HepG2 (cell line): ENCODE measurements around the gene BIN1. TPM values are rescaled to one million over a fixed set of nuclear protein-coding genes. Genes with fewer than 3 reads are reported as not detected.

Source experiments
- ASH2L ChIP-seq: fragments of 300-600, 200-600 bp; sonication (generic); IDR thresholded peaks from 2 replicates; pipeline ENCODE4 v1.7.0; 2017; ENCODE audit warnings: low read depth, mild to moderate bottlenecking, moderate library complexity, mixed read lengths, low read length; ENCODE audit not compliant: insufficient read length
- ATM ChIP-seq: fragments of 450-650 bp; IDR thresholded peaks from 2 replicates; pipeline ENCODE4 v1.7.1; 2017; ENCODE audit warnings: mild to moderate bottlenecking, borderline replicate concordance
- CERS6 ChIP-seq: sonication (generic); formaldehyde crosslinking; IDR thresholded peaks from 2 replicates; pipeline ENCODE4 v1.5.0; 2020; ENCODE audit warnings: missing genetic modification reagents
- DMTF1 ChIP-seq: sonication (generic); formaldehyde crosslinking; IDR thresholded peaks from 2 replicates; pipeline ENCODE4 v1.4.0; 2020; ENCODE audit warnings: mild to moderate bottlenecking, missing genetic modification reagents
- DNMT1 ChIP-seq: sonication (generic); formaldehyde crosslinking; IDR thresholded peaks from 2 replicates; pipeline ENCODE4 v1.5.1; 2020; ENCODE audit warnings: mild to moderate bottlenecking, missing genetic modification reagents
- DNMT3B ChIP-seq: conservative IDR thresholded peaks from 2 replicates; pipeline ENCODE4 v1.6.1; 2016; ENCODE audit warnings: missing biosample characterization, control low read depth
- GATAD2A ChIP-seq: IDR thresholded peaks from 2 replicates; pipeline ENCODE4 v1.6.1; 2016
- GLI4 ChIP-seq: sonication (generic); formaldehyde crosslinking; IDR thresholded peaks from 2 replicates; pipeline ENCODE4 v1.5.1; 2020; ENCODE audit warnings: missing genetic modification reagents, mild to moderate bottlenecking, moderate library complexity, borderline replicate concordance
- GTF2F1 ChIP-seq: fragments of 150-350 bp; IDR thresholded peaks from 2 replicates; pipeline ENCODE4 v1.6.1; 2014; ENCODE audit warnings: low read length
- HOMEZ ChIP-seq: IDR thresholded peaks from 2 replicates; pipeline ENCODE4 v1.6.1; 2016; ENCODE audit warnings: low read depth
- KLF11 ChIP-seq: IDR thresholded peaks from 2 replicates; pipeline ENCODE4 v1.6.1; 2016; ENCODE audit warnings: missing compliant biosample characterization
- NR2F6 ChIP-seq, 2 experiments: IDR thresholded peaks; 2 replicates each; pipeline ENCODE4 v1.6.1; 2016; ENCODE audit warnings: antibody characterized with exemption in 1 of 2, mild to moderate bottlenecking in 1 of 2
- POLR2G ChIP-seq: fragments of 200-400 bp; formaldehyde crosslinking; IDR thresholded peaks from 2 replicates; pipeline ENCODE4 v1.6.1; 2018; ENCODE audit warnings: mild to moderate bottlenecking, low read depth, low read length, moderate library complexity
- PPARG ChIP-seq: conservative IDR thresholded peaks from 2 replicates; pipeline ENCODE4 v1.6.1; 2016; ENCODE audit warnings: missing biosample characterization, missing genetic modification reagents
- SCMH1 ChIP-seq: sonication (generic); formaldehyde crosslinking; IDR thresholded peaks from 2 replicates; pipeline ENCODE4 v1.9.0; 2021; ENCODE audit warnings: missing genetic modification reagents, mild to moderate bottlenecking, borderline replicate concordance
- SIX4 ChIP-seq: sonication (generic); formaldehyde crosslinking; IDR thresholded peaks from 2 replicates; pipeline ENCODE4 v1.4.0; 2020; ENCODE audit warnings: missing genetic modification reagents
- TBX2 ChIP-seq: sonication (generic); formaldehyde crosslinking; IDR thresholded peaks from 2 replicates; pipeline ENCODE4 v1.5.0; 2020; ENCODE audit warnings: missing genetic modification reagents, mild to moderate bottlenecking, borderline replicate concordance
- TEAD3 ChIP-seq: optimal IDR thresholded peaks from 2 replicates; pipeline ENCODE3; 2016; ENCODE audit warnings: borderline replicate concordance
- TRIM24 ChIP-seq: sonication (generic); formaldehyde crosslinking; IDR thresholded peaks from 2 replicates; pipeline ENCODE4 v1.8.0; 2022; ENCODE audit warnings: mild to moderate bottlenecking, missing genetic modification reagents
- ZFYVE20 ChIP-seq: sonication (generic); formaldehyde crosslinking; IDR thresholded peaks from 2 replicates; pipeline ENCODE4 v1.8.0; 2023; ENCODE audit warnings: low read depth, mild to moderate bottlenecking, moderate library complexity, missing genetic modification reagents, borderline replicate concordance
- ZKSCAN8 ChIP-seq: IDR thresholded peaks from 2 replicates; pipeline ENCODE4 v1.6.1; 2016; ENCODE audit warnings: borderline replicate concordance, missing genetic modification reagents, missing compliant biosample characterization
- ZSCAN20 ChIP-seq: sonication (generic); formaldehyde crosslinking; IDR thresholded peaks from 2 replicates; pipeline ENCODE4 v1.4.0; 2020; ENCODE audit warnings: missing genetic modification reagents, mild to moderate bottlenecking, borderline replicate concordance
- polyA plus RNA-seq, 8 experiments: library from polyadenylated mRNA; depleted of rRNA in 3 of 8; stranded (reverse) in 7 of 8; unstranded in 1 of 8; fragments of >200 nt; fragmentation: Illumina TruSeq in 4 of 8; extraction: Trizol in 4 of 8; gene quantifications; 2 replicates each; pipeline versions ENCODE4 v1.2.1 to v1.2.3, GENCODE V29; 2011 to 2016; ENCODE audit warnings: low read depth in 4 of 8, missing spikeins in 1 of 8, mixed read lengths in 1 of 8; ENCODE audit not compliant: insufficient read depth in 1 of 8
- total RNA-seq, 5 experiments: library from RNA; depleted of rRNA; stranded (reverse); fragments of >200 nt; fragmentation: Illumina TruSeq; extraction: Trizol; gene quantifications; 2 replicates each; pipeline ENCODE4 v1.2.3, GENCODE V29; 2016; ENCODE audit warnings: low read depth in 1 of 5
- TF ChIP-seq, protein P1 (sequence below): sonication (generic); formaldehyde crosslinking; IDR thresholded peaks from 2 replicates; pipeline ENCODE4 v1.4.0; 2020; ENCODE audit warnings: missing genetic modification reagents

BIN1 gene
- total and polyA plus RNA-seq, 2 of the 13 experiments (the other 11 are each of a cell fraction or from before 2014, with no cell fraction given) = 0.93 to 1.2 TPM

GRCh38 chr2:127003070-127003800, 103.7 kb downstream of the BIN1 start (continued):
- TF ChIP-seq CERS6 (CRISPR knock-in tag) = no peak
- no peak for TF ChIP-seq ASH2L
- TF ChIP-seq PPARG = 0 out of 2 replicates have a peak, but pooled peaks have one; percentile 12
- no peak for TF ChIP-seq DNMT3B
- no peak for TF ChIP-seq GLI4 (CRISPR knock-in tag)
- TF ChIP-seq SIX4 (CRISPR knock-in tag) = no peak
- TF ChIP-seq TBX2 = no peak
- TF ChIP-seq KLF11 (CRISPR knock-in tag) = peak; percentile 65; the same call in 1 of the 2 replicates
- TF ChIP-seq ZSCAN20 (CRISPR knock-in tag) = no peak
- no peak for TF ChIP-seq ZKSCAN8
- no peak for TF ChIP-seq POLR2G
- no peak for TF ChIP-seq ZFYVE20 (CRISPR knock-in tag)
- no peak for TF ChIP-seq GTF2F1
- no peak for TF ChIP-seq ATM
- TF ChIP-seq GATAD2A (CRISPR knock-in tag) = peak; percentile 29; the same call in 1 of the 2 replicates
- no peak for TF ChIP-seq DNMT1 (CRISPR knock-in tag)
- TF ChIP-seq SCMH1 (CRISPR knock-in tag) = no peak
- TF ChIP-seq HOMEZ (CRISPR knock-in tag) = no peak
- TF ChIP-seq, protein P1, sequence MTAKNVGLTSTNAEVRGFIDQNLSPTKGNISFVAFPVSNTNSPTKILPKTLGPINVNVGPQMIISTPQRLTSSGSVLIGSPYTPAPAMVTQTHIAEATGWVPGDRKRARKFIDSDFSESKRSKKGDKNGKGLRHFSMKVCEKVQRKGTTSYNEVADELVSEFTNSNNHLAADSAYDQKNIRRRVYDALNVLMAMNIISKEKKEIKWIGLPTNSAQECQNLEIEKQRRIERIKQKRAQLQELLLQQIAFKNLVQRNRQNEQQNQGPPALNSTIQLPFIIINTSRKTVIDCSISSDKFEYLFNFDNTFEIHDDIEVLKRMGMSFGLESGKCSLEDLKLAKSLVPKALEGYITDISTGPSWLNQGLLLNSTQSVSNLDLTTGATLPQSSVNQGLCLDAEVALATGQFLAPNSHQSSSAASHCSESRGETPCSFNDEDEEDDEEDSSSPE = no peak
- TF ChIP-seq DMTF1 = no peak
- no peak for TF ChIP-seq NR2F6 (IDR thresholded peaks at IDR 0.05)
- TF ChIP-seq NR2F6 (CRISPR knock-in tag; IDR thresholded peaks at IDR 0.05) = no peak
- no peak for TF ChIP-seq TRIM24 (CRISPR knock-in tag)
- TF ChIP-seq TEAD3 = no peak
